ENCODE data around the gene SNTB2.

Gene SNTB2

DNA sequence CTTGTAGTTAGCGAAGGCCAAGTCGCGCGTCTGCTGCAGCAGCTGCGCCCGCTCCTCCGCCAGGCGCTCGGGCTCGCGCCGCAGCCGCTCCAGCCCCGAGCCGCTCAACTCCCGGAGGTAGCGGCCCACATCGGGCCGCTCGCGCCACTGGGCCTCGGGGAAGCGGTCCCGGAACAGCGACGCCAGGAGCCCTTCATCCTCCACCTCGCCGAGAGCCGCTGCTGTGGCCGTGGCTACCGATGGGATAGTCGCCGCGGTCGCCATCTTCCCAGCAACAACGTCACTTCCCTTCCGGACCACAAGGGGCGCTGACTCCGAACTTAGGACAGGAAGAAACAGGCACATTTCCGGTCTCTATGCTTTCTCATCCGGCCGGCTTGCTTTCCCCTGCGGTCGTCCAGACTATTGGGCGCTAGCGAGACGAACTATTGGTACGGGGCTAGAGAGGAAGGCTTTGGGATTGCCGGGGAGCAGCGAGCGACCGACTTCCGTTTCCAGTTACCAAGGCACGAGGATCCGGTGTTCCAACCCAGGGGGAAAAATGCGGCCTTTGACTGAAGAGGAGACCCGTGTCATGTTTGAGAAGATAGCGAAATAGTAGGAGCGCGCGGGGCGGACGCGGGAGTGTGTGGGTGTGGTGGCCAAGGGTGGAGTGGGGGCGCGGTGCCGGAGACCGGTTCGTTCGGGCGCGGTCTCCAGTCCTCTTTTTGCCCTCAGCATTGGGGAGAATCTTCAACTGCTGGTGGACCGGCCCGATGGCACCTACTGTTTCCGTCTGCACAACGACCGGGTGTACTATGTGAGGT is 152.5 kb downstream of the SNTB2 start, which contains the start of the genes COG8 and NIP7:
Gene COG8, minus strand, starts transcription at position 276 of the 806 bp plus-strand sequence. Its CDS starts 12 bp downstream, at position 264.
Gene NIP7, plus strand, starts transcription at position 484 of the 806 bp plus-strand sequence. Its CDS starts 58 bp downstream, at position 542.
- Histone ChIP-seq H3K27me3 (no peaks in the 10 kb centered on the region), H3K9me3 (no peaks in the 10 kb centered on the region), H3K4me1 (peaks cover 44% of the 10 kb centered on the region), H3K4me3 (peak within 1 kb of the TSS; percentile 86), H3K36me3 (peaks cover 67% of the 10 kb centered on the region), H3K4me2 (peak within 1 kb of the TSS; percentile 98), H3K9ac (peak within 1 kb of the TSS; percentile 90), H3K27ac (peak within 1 kb of the TSS; percentile 98), H4K20me1 (peaks cover 19% of the 10 kb centered on the region; the same call in 1 of the 2 replicates)
- TF ChIP-seq Cebpa-rat (IDR thresholded peaks at IDR 0.05) = no peak

GRCh38 chr16:69340095-69340644 is 153.2 kb downstream of the SNTB2 start:
- TF ChIP-seq Cebpa-rat (IDR thresholded peaks at IDR 0.05) = no peak
- Histone ChIP-seq H4K20me1 (peaks cover 19% of the 10 kb centered on the region; the same call in 1 of the 2 replicates), H3K27me3 (no peaks in the 10 kb centered on the region), H3K9me3 (no peaks in the 10 kb centered on the region), H3K4me2 (peak overlapping the region; percentile 94), H3K36me3 (peaks cover 67% of the 10 kb centered on the region), H3K4me3 (peak overlapping the region; percentile 86), H3K9ac (peak overlapping the region; percentile 90), H3K4me1 (peaks cover 44% of the 10 kb centered on the region), H3K27ac (peak overlapping the region; percentile 98)

DNA sequence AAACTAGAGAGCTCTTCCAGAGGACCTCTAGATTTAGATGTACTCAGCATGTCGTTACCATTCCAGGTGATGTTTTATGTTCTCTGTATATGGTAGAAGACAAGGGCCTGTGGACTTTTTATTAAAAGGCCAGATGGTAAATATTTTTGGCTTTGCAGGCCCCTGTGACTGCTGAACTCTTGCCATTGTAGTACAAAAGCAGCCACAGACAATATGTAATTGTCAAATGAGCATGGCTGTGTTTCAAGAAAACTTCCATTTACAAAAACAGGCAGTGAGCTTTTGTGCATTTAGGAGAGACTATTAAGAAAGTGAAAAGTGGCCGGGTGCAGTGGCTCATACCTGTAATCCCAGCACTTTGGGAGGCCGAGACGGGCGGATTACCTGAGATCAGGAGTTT is 157.2 kb downstream of the SNTB2 start:
- TF ChIP-seq Cebpa-rat (IDR thresholded peaks at IDR 0.05) = no peak

GRCh38 chr16:69345923-69346322 is 159.0 kb downstream of the SNTB2 start:
- H3K36me3 ChIP-seq = peaks cover 77% of the 10 kb centered on the region

More for the DNA sequence above, 157.2 kb downstream of the SNTB2 start:
- Histone ChIP-seq H3K4me3 (no peak overlapping the region), H3K4me2 (no peak overlapping the region), H3K36me3 (peaks cover 65% of the 10 kb centered on the region), H4K20me1 (peaks cover 19% of the 10 kb centered on the region; the same call in 1 of the 2 replicates), H3K4me1 (peaks cover 24% of the 10 kb centered on the region), H3K9me3 (no peaks in the 10 kb centered on the region), H3K27ac (no peak overlapping the region), H3K9ac (no peak overlapping the region), H3K27me3 (no peaks in the 10 kb centered on the region)

GRCh38 chr16:69346683-69347082 is 159.7 kb downstream of the SNTB2 start:
- no peak overlapping the region for H3K27ac ChIP-seq
- H4K20me1 ChIP-seq = peaks cover 17% of the 10 kb centered on the region; the same call in 1 of the 2 replicates
- peaks cover 11% of the 10 kb centered on the region for H3K4me1 ChIP-seq
- H3K9ac ChIP-seq = no peak overlapping the region
- no peak overlapping the region for H3K4me3 ChIP-seq
- no peak overlapping the region for H3K4me2 ChIP-seq
- no peaks in the 10 kb centered on the region for H3K27me3 ChIP-seq
- H3K36me3 ChIP-seq = peaks cover 77% of the 10 kb centered on the region
- TF ChIP-seq Cebpa-rat (IDR thresholded peaks at IDR 0.05) = no peak
- no peaks in the 10 kb centered on the region for H3K9me3 ChIP-seq

More at GRCh38 chr16:69345923-69346322, 159.0 kb downstream of the SNTB2 start:
- no peak overlapping the region for H3K9ac ChIP-seq
- no peak overlapping the region for H3K4me3 ChIP-seq
- peaks cover 19% of the 10 kb centered on the region; the same call in 1 of the 2 replicates for H4K20me1 ChIP-seq
- H3K27me3 ChIP-seq = no peaks in the 10 kb centered on the region
- no peak overlapping the region for H3K27ac ChIP-seq
- no peaks in the 10 kb centered on the region for H3K9me3 ChIP-seq
- H3K4me2 ChIP-seq = no peak overlapping the region
- no peak for TF ChIP-seq Cebpa-rat (IDR thresholded peaks at IDR 0.05)
- H3K4me1 ChIP-seq = peaks cover 19% of the 10 kb centered on the region

DNA sequence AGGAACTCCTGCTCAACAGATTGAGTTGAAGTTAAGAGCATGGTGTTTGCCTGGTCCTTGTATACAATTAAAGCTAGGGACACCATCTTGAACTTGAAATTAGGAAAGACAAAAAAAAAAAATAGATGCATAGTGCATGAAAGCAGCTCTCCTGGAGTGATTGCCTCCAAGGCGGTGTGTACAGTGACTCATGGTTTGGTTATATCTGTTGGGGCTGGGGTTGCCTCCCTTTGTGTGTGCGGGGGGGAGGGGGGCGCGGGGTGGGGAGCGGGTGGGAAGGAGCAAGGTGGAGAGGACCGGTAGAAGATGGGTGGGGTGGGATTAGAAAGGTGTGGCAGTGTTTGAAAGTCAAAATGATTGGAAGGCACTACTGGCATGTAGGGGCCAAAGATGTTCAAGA is 161.3 kb downstream of the SNTB2 start:
- TF ChIP-seq Cebpa-rat (IDR thresholded peaks at IDR 0.05) = no peak
- Histone ChIP-seq H3K27me3 (no peaks in the 10 kb centered on the region), H3K27ac (no peak overlapping the region), H4K20me1 (peaks cover 9% of the 10 kb centered on the region; the same call in 1 of the 2 replicates), H3K4me1 (no peaks in the 10 kb centered on the region; the same call in 1 of the 2 replicates), H3K4me2 (no peak overlapping the region), H3K4me3 (no peak overlapping the region), H3K36me3 (peaks cover 77% of the 10 kb centered on the region), H3K9ac (no peak overlapping the region), H3K9me3 (no peaks in the 10 kb centered on the region)

DNA sequence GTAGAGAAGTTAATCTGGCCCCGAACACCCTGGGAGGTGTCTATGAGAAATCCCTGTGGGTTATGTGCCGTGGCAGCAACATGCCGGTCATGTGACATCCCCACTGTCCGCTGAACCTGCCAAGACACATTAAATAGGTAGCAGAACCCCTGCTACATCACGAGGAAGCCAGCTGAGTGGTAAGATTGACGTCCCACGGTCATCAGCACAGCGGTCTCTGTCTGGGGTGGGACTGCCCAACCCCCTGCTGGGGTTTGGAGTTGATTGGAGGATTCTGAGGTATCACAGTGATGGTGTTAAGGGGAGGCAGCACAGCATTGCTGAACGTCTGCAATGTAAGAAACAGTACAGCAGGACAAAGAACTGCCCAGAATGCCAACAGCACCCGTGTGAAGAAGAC is 162.6 kb downstream of the SNTB2 start:
- no peak overlapping the region for H3K27ac ChIP-seq
- no peak overlapping the region for H3K9ac ChIP-seq
- H3K27me3 ChIP-seq = no peaks in the 10 kb centered on the region
- no peaks in the 10 kb centered on the region for H4K20me1 ChIP-seq
- no peak for TF ChIP-seq Cebpa-rat (IDR thresholded peaks at IDR 0.05)
- H3K4me1 ChIP-seq = no peaks in the 10 kb centered on the region; the same call in 1 of the 2 replicates
- H3K4me2 ChIP-seq = no peak overlapping the region
- peaks cover 73% of the 10 kb centered on the region for H3K36me3 ChIP-seq
- no peak overlapping the region for H3K4me3 ChIP-seq
- no peaks in the 10 kb centered on the region for H3K9me3 ChIP-seq

DNA sequence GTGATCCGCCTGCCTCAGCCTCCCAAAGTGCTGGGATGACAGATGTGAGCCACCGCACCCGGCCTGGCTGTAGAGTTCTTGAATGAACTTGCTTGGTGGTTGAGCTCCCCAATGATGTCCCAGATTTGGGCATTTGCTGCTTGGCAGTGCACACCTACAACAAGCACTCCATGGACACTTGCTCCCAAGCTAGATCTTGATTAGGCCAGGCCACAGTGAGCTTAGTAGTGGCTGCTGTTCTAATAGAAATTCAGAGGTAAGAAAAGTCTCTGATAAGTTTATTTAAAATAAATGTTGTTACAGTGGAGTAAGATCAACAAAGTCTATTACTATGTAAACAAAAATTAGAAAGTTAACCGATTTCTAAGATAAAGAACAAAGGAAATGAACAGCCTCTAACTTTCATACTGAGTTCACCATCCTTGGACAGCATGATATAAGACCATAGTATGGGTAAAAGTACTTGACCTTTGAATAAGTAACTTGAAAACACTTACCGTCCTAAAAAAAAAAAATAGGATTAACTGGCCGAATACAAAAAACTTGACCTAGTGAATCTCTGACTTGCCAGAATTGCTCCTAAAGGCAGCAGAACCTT is 163.7 kb downstream of the SNTB2 start:
- Histone ChIP-seq H3K9ac (no peak overlapping the region), H3K4me3 (no peak overlapping the region), H3K27me3 (no peaks in the 10 kb centered on the region), H3K9me3 (no peaks in the 10 kb centered on the region), H3K36me3 (peaks cover 73% of the 10 kb centered on the region), H4K20me1 (no peaks in the 10 kb centered on the region), H3K27ac (no peak overlapping the region), H3K4me2 (no peak overlapping the region), H3K4me1 (no peaks in the 10 kb centered on the region; the same call in 1 of the 2 replicates)
- no peak for TF ChIP-seq Cebpa-rat (IDR thresholded peaks at IDR 0.05)

GRCh38 chr16:69351309-69352027 is 164.5 kb downstream of the SNTB2 start, which contains the start of gene TMED6:
TSS of gene TMED6 (minus strand) at chr16:69351786. CDS start at chr16:69351753, 33 bp downstream.
- Histone ChIP-seq H3K36me3 (peaks cover 75% of the 10 kb centered on the region), H3K4me3 (no peak within 1 kb of the TSS)

More at GRCh38 chr16:69351309-69352027, 164.5 kb downstream of the SNTB2 start, which contains the start of gene TMED6:
- Histone ChIP-seq H3K4me2 (no peak within 1 kb of the TSS), H3K27me3 (no peaks in the 10 kb centered on the region), H3K4me1 (no peaks in the 10 kb centered on the region; the same call in 1 of the 2 replicates), H3K9ac (no peak within 1 kb of the TSS), H3K9me3 (no peaks in the 10 kb centered on the region), H3K27ac (0 out of 2 replicates have a peak within 1 kb of the TSS, but pooled peaks have one; percentile 2), H4K20me1 (no peaks in the 10 kb centered on the region)
- TF ChIP-seq Cebpa-rat (IDR thresholded peaks at IDR 0.05) = no peak
